ENCODE data around the gene FAM3A.
A peak's percentile ranks its signal among the peaks of the same experiment; 100 is the strongest.

The FAM3A gene

DNA sequence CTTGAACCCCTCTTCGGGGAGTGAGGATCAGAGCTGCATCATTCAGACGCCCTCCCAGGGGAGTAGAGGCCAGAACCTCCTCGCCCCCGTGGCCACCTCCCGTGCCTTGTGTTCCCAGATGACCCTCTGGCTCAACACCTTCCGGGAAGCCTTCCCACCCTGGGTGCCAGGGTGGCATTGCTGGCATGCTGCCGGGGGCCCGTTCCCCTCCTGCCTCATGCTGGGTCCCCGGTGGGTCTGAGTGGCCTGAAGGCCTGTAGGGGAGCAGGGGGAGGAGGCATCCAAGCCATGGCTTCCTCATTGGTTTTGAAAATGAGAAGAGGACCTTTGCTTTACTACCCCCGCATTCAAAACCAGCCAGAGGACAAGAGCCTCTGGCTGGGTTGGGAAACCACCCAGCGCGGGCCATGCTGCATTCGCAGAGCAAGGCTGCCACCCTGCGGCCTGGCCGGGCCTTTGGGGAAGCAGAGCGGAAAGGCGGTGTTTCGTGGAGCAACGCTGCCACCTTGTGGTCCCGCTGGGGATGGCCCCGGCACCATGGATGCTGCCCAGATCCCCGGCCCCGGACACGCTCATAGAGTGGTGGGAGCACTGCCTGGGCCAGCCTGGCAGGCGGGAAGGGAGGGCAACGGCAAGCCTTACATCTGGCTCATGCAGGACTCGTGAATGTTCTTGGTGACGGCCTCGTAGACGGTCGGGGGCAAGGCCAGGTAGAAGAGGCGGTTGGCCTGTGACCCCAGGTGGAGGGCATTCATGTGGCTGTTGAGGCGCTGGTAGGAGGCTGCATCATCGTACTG, 18.7 kb upstream of the FAM3A start:
- peak; percentile 87 for DNase-seq

DNA sequence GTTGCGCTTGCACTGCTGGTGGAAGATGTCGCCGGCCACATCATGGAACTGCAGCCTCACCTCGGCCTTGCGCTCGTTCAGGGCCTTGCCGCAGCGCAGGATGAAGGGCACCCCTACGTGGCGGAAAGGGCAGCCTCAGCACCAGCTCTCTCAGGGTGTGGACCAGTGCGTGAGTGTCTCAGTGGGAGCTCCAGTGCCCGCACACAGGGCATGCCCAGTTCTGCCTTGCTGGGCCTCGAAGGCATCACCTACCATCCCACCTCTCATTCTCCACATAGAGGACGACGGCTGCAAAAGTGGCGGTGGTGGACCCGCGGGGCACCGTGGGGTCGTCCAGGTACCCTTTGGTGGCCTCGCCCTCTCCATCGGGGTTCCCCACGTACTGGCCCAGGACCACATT, 16.7 kb upstream of the FAM3A start:
- no peak for DNase-seq

DNA sequence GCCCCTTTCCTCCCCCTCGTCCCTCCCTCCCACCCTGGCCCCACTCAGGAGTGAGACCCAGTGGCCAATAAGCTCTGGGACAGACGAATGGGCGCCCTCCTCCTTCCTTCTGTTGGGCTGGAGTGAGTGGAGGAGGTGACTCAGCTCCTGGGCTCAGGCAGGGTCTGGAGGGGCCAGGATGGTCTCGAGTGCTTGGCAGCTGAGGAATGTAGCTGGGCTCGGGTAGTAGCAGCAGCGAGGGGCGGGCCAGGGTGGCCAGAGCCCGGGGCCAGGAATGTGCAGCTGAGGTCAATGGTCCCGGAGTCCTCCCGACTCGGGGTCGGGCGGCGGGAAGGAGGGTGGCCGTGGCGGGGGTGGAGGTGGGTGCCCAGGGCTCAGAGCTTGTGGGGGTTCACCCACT, 15.6 kb upstream of the FAM3A start:
- DNase-seq, result no peak

DNA sequence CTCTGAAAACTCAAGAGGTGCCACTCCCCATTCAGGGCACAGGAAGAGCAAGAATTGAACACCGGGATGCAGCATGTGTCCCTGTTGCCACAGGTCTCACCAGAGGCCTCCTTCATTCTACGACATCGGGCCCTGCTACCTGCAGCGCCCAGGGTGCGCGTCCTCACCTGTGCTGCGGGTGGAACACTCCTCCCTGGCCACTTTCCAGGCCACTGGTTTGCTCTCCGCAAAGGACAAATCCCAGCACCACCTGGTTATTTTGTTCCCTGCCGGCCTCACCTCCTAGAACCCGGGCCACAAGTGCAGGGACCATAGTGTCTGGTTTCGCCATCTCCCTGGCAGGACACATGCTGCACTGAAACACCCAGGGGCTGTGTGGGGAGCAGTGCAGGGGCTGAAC, 14.3 kb upstream of the FAM3A start:
- no peak for DNase-seq

DNA sequence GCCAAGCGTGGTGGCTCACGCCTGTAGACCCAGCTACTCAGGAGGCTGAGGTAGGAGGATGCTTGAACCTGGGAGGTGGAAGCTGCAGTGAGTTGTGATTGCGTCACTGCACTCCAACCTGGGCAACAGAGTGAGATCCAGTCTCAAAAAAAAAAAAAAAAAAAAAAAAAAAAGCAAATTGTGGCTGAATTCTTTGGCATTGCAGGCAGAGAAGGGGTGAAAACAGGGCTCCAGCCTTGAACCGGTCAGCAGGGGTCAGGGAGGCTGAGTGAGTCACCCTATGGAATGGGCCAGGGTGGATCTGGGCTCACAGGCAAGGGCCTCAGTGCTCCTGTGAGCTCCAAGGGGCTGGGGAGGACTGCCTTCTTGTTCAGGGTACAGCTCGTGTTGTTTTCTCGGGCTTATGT, 13.2 kb upstream of the FAM3A start:
- DNase-seq, result no peak

DNA sequence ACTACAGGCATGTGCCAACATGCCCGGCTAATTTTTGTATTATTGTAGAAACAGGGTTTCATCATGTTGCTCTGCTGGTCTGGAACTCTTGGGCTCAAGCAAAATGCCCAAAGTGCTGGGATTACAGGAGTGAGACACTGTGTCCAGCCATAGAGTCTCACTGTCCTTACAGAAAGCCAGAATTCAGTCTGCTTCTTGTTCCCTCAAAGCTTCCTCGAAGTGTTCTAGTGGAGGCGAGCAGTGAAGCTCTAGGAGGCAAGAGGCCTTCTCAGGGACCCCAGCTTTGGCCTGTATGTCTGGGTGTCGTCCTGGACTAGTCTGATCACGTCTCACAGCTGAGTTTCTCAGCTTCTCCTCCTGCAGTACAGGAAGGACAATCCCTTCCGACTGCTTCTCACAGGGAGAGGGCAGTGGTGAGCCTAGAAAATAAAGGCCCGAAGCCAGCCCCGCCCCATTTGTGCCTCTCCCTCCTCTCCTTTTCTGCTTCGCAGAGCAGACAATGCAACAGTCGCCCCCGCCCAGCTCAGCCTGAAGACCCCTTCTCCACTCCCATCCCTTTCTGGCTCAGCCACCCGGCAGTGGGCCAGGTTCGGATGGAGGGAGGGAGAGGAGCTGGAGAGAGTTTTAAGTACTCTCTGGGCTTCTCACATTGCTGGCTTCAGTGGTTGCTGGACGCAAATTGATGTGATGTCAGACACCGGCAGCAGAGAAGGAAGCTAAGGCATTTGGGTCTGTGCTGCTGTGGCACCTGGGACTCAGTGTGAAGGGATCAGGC, 11.1 kb upstream of the FAM3A start:
- peak; percentile 65 for DNase-seq

DNA sequence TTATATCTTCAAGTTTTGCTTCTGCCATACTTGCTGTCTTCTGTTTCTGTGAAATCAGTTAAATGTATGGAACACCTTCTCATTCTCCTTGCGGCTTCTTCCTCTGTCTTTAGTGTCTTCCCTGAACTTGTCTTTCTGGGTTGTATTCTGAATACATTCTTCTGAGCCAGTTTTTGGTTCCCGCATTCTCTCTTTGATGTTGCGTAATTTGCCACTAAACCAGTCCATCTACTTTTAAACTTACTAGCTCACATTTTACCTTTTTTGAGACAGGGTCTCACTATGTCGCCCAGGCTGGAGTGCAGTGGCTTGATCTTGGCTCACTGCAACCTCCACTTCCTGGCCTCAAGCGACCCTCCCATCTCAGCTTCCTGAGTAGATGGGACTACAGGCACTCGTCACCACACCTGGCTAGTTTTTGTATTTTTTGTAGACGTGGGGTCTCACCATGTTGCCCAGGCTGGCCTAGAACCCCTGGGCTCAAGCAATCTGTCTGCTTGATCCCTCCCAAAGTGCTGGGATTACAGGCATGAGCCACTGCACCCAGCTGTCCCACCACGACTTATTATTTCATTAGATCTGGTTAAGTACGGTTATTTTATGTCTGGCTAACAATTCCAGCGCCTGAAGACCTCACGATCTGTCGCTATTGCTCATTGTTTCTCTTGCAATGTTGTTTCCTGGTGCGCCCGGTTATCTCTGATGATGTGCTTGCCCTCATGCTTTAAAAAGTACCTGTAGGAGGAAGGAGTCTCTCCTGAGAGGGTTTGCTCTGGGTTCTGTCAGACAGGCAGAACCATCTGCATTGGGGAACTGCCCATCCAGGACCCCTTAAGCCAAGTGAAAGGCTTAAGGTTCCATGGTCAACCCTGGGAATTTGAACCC, 9.8 kb upstream of the FAM3A start:
- DNase-seq, result no peak

DNA sequence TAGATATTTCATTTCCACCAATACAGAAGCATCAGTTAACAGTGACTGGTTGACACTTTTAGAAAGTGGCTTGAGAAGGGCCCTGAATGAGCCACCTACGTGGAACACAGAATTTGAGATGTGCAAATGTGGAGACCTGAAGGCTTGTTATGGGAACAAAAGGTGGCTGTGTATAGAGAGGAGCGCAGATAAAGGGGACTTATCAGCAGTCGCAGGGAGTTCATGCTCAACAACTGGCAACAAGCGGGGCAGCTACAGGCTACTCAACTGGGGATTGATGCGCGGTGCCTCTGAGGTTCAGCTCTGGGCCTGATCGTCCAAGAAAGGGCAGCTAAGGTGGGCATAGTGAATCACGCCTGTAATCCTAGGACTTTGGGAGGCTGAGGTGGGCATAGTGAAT, 3.4 kb upstream of the FAM3A start:
- no peak for DNase-seq

DNA sequence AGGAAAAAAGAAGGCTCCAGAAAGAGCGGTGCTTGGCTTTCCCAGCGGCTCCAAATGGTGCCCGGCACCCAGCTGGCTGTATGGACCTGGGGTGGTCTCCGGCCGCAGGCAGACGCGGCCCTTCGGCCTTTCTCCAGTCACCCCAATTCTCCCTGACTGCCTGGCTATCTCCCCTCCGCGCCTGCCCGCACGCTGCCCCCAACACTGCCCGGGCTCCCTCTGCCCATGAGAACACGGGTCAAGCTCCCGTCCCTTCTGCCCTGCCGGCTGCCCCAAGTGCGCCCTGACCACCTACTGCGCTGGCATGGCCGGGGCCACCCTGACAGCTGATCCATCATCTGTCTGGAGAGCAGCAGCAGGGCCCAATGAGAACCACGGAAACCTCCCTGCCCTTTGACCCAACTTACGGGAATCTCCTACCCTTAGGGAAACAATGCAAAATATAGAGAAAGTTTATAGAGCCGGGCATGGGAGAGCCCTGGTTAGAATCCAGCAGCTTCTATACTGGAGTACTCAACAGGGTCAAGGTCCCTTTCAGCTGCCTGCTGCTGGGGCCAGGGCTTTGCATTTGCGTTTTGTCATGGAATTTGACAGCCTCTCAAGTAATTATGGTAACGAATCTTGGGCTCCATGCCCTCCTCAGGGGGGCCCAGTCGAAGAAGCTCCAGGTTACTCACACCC, 1.2 kb upstream of the FAM3A start:
- DNase-seq, result no peak

DNA sequence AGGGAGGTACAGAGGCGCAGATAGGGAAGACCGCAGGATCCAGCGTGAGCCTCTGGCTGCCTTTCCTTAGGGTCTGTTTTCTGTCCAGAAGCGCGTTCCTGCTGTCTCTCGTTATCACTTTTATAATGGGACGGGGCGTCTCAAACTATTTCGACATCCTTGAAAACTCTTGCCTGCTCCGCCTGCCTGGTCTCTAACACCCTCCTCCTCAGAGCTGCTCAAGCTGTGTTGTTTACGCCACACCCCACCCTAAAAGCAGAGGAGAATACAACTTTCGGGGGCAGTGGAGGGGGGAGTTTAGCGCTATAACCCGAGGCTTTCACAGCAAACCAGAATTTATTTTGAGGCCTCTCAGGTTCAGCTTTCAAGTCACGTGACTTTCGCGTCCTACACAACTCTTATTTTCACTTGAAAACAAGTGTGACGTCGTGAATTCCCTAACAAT, 646 bp upstream of the FAM3A start:
- DNase-seq, result no peak

DNA sequence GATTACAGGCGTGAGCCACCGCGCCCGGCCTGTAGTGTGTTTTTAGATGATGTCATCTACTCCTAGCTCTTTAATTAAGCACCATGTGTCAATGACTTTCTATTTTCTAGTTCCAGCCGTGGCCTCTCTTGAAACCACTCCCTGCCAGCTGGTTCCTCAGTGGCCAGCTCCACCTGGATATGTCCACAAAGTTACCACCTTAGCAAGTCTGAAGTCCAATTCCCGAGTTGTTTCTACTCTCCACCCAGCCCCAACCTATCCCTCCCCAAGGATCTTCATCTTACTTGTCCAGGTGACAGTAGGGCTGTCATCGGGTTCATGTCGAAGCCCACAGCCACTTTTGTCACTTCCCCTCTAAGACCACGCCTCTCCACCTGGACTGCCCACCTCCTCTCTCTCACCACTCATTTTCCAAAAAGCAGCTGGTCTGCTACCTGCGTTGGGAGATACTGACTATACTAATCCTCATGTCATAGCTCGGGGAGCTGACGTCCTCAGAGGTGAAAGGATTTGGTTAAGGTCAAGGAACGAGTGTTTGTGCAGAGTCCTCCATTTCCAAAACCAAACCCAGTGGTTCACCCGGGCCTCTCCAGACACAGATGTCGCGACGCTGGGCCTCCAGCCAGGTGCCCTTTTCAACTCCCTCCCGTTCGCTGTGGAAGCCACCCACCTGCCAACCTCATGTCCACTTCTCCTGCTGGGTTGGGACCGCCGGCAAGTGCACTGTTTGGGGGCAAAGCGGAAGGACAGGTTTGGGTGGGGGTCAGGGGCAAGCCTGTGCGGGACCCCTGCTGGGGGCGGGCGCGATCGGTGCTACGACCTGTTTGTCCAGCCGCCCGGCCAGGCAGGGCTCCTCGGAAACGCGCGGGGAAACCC, 704 bp downstream of the FAM3A start:
- DNase-seq, result peak; percentile 12

DNA sequence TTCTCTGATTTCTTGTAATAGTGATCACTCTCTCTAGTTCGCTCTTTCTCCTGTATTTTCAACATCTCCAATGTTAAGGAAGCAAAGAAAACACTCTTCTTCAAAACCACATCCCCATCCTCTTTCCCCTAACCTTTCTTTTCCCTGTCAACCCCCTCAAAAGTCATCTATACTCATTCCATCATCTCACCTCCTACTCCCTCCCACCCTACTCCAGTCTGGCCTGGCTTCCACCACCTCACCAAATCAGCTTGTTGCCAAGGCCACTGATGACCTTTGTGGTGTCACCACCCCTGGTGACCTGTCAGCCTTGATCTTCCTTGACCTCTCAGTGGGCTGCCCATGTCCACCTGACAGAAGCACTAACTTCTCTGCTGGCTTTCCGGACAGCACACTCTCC, 2.3 kb downstream of the FAM3A start:
- no peak for DNase-seq

DNA sequence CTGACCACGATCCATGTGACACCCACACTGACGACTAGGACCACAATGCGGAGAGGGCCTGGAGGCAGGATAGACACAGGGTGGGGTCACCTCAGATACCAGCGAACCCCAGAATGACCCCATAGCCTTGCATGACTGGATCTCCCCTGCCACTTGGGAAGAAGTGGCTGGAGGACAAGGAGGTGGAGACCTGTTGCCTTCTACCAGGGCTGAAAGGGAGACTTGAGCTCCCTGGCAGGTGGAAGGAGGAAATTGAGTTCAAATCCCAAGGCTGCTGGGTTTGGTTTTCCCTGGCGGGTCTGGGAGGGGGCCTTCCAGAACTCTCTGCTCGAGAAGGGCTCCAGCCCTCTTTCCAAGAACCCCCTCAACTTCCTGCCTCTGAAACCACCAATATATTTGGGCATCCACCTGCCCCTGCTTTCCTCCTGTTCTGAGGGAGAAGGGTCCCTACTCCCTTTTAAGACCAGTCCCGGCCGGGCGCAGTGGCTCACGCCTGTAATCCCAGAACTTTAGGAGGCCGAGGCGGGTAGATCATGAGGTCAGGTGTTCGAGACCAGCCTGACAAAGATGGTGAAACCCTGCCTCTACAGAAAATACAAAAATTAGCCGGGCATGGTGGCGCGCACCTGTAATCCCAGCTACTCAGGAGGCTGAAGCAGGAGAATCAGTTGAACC, 3.0 kb downstream of the FAM3A start:
- DNase-seq, result no peak

DNA sequence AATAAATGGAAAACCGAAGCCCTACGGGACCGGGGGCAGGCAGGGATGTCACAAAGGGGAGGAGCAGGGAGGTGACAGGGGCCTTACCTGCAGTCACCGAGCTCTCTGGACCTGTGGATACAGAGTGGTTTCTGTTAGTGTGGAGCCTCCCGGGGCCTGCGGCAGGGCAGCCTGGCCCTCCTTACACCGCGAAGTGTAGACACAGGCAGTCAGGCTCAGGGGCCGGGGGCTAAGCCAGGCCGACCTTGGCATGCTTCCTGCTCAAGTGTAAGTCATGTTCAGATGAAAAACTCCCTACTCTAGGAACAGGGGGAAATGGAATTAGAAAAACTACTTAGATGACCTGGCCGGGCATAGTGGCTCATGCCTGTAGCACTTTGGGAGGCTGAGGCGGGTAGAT, 4.3 kb downstream of the FAM3A start:
- DNase-seq, result no peak

DNA sequence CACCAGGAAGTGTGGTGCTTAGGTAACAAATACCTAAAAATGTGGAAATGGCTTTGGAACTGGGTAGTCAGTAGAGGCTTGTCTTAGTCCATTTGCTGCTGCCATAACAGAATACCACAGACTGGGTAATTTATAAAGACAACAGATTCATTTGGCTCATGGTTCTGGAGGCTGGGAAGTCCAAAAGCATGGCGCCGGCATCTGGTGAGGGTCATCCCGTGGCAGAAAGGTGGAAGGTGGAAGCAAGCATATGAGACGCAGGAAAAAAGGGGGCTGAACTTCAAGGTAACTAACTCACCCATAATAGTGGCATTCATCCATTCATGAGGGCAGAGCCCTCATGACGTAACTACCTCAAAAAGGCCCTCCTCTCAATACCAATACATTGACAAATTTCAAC, 6.6 kb downstream of the FAM3A start:
- no peak for DNase-seq

DNA sequence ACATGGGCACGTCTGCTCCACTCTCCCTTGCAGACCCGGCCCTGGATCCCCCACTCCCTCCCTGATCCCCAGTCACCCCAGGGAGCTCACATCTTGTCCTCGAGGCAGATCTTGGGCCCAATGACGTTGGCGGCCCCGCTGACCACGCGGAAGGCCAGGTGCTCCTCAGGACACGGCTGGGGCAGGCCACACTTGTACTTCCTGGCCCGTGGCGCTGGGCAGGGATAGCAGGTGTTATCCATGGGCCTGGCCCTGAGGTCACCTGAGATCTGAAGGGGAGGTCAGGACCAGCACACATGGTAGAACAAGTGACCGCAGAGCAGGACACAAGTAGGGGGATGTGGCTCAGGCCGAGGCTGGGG, 7.7 kb downstream of the FAM3A start:
- no peak for DNase-seq

DNA sequence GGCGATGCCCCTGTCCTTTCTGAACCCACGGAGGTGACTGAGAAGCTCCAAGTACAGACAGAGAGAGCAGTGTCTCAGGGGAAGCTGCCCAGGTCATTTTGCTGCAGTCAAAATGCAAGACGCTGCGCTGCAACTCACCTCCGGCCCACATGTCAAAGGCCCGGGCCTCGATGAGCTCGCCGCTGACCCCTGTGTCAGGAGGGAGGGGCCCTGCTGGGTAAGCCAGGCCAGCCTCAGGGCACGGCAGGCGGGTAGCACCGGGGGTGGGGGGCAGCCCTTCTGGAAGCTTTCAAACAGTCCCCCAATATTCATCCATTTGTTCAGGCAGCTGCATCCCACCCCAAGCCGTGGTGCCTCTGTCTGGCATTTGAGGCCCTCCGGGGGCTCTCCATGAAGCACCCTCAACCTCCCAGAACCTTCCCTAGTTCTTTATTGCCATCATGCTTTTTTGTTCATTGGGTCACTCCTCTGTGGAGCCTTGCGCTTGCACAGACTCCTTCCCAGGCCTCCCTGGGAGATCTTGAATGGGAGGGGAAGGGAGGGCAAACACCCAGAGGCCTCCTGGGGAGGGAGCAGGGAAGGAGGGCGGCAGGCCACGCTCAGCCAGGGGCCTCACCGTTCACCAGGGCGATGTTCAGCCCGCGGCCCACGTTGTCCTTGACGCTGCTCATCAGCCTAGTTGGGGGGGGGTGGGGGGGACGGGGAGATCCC, 8.2 kb downstream of the FAM3A start:
- DNase-seq, result no peak

DNA sequence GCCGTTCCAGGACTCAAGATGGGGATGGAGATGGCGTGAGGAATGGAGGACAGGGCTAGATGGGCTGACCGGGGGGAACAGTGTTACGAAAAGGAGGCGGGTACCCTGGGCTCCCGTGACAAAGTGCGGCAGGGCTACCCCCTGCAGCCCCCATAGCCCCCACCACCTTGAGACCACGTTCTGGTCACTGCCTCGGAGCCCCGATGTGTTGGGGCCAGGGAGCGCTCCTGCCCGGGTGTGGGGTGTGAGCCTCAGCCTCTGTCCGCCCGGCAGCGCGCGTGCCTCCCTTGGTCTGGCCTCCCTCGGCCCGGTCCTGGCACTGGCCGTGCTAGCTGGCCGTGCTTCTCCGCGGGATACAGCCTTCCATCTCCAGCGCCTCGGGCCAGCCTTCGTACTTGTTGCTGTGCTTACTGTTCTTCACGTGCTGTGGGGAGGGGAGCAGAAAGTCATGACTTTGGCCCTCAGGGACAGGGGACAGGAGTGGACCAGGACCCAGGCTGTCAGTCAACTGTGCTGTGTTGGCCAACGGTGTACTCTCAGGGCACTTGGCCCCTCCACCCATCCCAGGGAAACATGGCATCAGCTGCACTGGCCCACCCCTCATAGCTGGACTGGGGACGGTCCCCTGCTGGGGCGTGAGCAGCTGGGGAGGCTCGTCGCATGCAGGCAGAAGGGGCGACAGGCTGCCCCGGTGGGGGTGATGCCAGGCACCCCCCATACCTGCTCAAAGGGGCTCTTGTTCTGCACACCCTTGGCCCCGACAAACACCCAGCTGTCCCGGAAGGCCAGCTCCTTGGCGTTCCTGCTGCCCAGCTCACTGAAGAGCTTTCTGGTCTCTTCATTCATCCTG, 9.3 kb downstream of the FAM3A start:
- no peak for DNase-seq

DNA sequence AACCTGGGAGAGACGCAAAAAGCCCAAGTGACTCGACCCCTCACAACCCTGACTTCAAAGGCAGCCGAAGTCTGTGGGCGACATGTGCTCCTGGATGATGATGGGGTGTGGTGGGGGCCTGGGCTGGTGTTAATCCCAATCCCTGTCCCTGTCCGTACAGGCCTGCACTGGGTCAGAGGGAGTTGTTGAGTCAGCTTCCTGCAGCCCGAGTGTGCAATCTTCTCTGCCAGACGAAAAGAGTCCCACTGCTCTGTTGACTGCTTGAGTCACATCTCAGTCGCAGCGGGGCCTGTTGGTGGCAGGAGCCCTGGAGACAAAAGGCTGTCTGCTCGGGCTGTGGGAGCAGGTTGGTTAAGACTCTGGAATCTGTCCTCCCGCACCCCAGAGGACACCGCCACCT, 10.3 kb downstream of the FAM3A start:
- DNase-seq, result no peak

DNA sequence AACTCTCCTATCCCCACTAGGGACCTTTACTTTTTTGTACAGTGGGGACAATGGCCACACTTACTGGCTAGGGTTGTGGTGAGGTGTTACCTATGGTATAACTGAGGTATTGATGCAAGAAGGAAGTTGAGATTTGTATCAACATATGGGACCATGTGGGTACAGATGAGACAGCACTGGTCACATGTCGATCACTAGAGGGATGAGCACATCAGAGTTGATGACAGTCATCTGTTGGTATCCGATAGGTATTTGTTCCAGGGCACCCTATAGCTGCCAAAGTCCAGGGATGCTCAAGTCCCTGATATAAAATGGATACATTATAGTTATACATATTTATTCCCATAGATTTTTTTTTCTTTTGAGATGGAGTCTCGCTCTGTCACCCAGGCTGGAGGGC, 13.0 kb downstream of the FAM3A start:
- no peak for DNase-seq

Data from activated naive CD4-positive, alpha-beta T cell treated with Interleukin-2 at 50 U/mL for 16 hours (primary cell).